Activated T-helper 2 cell treated with anti-CD3 and anti-CD28 coated beads, Interferon-gamma antibody, Interleukin-2, Interleukin-4, amounts not matched to agents 10 μg/mL and 5 μg/mL and 100 μg/mL, durations not matched to agents 14 hours and 24 hours and 36 hours (primary cell): ENCODE results near the gene POT1. TPM values are rescaled to one million over a fixed set of nuclear protein-coding genes. Genes with fewer than 3 reads are reported as not detected.

ENCODE experiments used
- DNase-seq: peaks from one replicate; pipeline ENCODE4 v3.0.0; 2021; ENCODE audit warnings: low spot score
- H3K27ac Mint-ChIP-seq: one replicate; pipeline ENCODE4 v1.8.0; 2021; ENCODE audit warnings: mixed read lengths
- H3K27me3 Mint-ChIP-seq: one replicate; pipeline ENCODE4 v1.8.0; 2021; ENCODE audit warnings: low read depth, mixed read lengths
- H3K36me3 Mint-ChIP-seq: one replicate; pipeline ENCODE4 v1.8.0; 2021; ENCODE audit warnings: low read depth, mixed read lengths
- H3K4me1 Mint-ChIP-seq: one replicate; pipeline ENCODE4 v1.8.0; 2021; ENCODE audit warnings: low read depth, mixed read lengths
- H3K4me3 Mint-ChIP-seq: one replicate; pipeline ENCODE4 v1.8.0; 2021; ENCODE audit warnings: low read depth, mild to moderate bottlenecking, moderate library complexity, mixed read lengths
- H3K9me3 Mint-ChIP-seq: one replicate; pipeline ENCODE4 v1.8.0; 2021; ENCODE audit warnings: mixed read lengths
- intact Hi-C: fragments of 100-400 bp; cut with micrococcal nuclease; formaldehyde crosslinking; loops from one replicate; pipeline ENCODE4 v1.15.1; 2023
- total RNA-seq: library from RNA; stranded (reverse); gene quantifications from 2 replicates; pipeline ENCODE4 v1.2.3, GENCODE V29; 2022

Gene POT1
- total RNA-seq, 1 donor from 2014 or later = 29.7 TPM

DNA sequence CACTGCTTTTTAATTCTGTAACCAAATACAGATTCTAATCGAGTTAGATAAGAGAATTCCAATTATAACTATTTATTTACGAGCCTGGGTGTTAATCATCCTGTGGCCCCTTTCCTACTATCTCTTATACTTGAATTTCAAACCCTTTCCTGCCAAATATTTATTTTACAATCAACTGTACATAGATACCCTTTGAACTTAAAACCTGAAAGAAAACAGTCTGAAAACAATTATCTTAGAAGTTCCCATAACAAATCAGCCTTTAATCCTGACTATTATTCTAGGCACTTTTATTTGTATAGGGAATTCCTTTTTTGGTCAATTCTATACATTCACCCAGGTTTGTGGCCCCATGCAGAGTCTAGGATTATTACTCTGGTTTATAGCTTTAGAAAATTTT lies 153.5 kb downstream of the POT1 start:
- intact Hi-C loops = no loop called here
- no peaks in the 10 kb centered on the region for H3K9me3 Mint-ChIP-seq
- no peak overlapping the region for H3K4me3 Mint-ChIP-seq
- peaks cover 33% of the 10 kb centered on the region for H3K27me3 Mint-ChIP-seq
- no peak for DNase-seq
- no peaks in the 10 kb centered on the region for H3K36me3 Mint-ChIP-seq
- H3K27ac Mint-ChIP-seq = no peak overlapping the region
- no peaks in the 10 kb centered on the region for H3K4me1 Mint-ChIP-seq

DNA sequence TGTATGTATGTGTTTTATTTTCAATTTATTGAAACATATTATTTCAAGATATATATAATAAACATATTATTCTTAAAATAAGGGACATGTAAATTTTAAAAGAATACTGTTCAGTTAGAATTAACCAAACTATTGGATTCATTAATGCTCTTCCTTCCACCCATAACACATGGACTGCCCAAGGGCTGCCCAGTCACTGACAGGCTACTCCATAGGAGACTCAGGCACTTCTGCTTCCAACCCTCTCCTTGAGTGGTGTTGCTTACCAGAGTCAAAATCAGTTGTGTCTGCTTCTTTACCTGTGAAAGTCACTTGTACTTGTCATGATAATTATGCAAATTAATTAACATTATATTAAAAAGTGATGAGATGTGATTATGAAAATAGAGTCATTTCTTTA lies 154.2 kb downstream of the POT1 start:
- DNase-seq = no peak
- no peaks in the 10 kb centered on the region for H3K4me1 Mint-ChIP-seq
- H3K4me3 Mint-ChIP-seq = no peak overlapping the region
- intact Hi-C loops = no loop called here
- no peak overlapping the region for H3K27ac Mint-ChIP-seq
- peaks cover 39% of the 10 kb centered on the region for H3K27me3 Mint-ChIP-seq
- H3K9me3 Mint-ChIP-seq = no peaks in the 10 kb centered on the region
- H3K36me3 Mint-ChIP-seq = no peaks in the 10 kb centered on the region

DNA sequence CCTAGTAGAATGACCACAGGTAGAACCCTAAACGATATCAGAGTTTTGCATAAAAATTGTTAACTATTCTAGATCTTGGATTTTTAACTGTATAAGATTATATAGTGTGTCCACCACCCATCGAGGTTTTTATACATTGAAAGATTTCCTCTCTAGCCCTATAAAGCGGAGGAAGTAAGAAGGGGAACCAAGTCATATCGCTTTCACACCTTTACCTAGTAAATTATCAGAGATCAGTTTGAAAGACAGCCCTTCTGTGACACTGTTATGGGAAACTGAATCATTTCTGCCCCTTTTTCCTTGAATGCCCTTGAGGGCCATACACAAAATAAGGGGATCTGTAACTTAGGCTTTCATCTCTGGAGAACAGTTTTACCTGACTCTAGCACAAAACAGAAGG lies 155.7 kb downstream of the POT1 start:
- intact Hi-C loops = no loop called here
- H3K27me3 Mint-ChIP-seq = peaks cover 45% of the 10 kb centered on the region
- no peaks in the 10 kb centered on the region for H3K9me3 Mint-ChIP-seq
- no peaks in the 10 kb centered on the region for H3K36me3 Mint-ChIP-seq
- no peaks in the 10 kb centered on the region for H3K4me1 Mint-ChIP-seq
- H3K27ac Mint-ChIP-seq = no peak overlapping the region
- no peak overlapping the region for H3K4me3 Mint-ChIP-seq
- no peak for DNase-seq

DNA sequence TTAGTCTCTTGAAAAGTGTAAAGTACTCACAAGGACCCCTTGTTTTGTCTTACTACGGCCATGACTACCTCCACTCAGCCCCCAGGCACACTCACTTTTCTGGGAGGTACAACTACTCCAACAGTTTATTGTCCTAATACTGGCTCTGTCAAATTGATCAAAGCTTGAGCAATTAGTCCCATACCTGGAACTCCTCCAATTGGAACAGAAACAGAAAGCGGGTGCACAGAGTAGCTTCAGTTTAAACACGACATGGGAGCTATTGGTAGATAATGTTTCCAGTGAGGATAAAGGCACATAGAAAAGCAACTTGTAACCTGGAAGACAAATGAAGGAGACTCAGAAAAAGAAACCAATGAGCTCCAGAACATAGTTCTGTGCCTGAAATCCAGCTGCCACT lies 156.3 kb downstream of the POT1 start:
- Mint-ChIP-seq H3K4me1 (no peaks in the 10 kb centered on the region), H3K9me3 (no peaks in the 10 kb centered on the region), H3K36me3 (no peaks in the 10 kb centered on the region), H3K27me3 (peaks cover 47% of the 10 kb centered on the region), H3K27ac (no peak overlapping the region), H3K4me3 (no peak overlapping the region)
- no peak for DNase-seq
- intact Hi-C loops = no loop called here

Other genes starting within 250 kb of the POT1 start
- gene GPR37, start 164.0 kb downstream of the POT1 start, total RNA-seq = not detected in 2 replicates